Measurements from ENCODE around the gene DDX54.

DDX54 gene, protein sequence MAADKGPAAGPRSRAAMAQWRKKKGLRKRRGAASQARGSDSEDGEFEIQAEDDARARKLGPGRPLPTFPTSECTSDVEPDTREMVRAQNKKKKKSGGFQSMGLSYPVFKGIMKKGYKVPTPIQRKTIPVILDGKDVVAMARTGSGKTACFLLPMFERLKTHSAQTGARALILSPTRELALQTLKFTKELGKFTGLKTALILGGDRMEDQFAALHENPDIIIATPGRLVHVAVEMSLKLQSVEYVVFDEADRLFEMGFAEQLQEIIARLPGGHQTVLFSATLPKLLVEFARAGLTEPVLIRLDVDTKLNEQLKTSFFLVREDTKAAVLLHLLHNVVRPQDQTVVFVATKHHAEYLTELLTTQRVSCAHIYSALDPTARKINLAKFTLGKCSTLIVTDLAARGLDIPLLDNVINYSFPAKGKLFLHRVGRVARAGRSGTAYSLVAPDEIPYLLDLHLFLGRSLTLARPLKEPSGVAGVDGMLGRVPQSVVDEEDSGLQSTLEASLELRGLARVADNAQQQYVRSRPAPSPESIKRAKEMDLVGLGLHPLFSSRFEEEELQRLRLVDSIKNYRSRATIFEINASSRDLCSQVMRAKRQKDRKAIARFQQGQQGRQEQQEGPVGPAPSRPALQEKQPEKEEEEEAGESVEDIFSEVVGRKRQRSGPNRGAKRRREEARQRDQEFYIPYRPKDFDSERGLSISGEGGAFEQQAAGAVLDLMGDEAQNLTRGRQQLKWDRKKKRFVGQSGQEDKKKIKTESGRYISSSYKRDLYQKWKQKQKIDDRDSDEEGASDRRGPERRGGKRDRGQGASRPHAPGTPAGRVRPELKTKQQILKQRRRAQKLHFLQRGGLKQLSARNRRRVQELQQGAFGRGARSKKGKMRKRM

DNA sequence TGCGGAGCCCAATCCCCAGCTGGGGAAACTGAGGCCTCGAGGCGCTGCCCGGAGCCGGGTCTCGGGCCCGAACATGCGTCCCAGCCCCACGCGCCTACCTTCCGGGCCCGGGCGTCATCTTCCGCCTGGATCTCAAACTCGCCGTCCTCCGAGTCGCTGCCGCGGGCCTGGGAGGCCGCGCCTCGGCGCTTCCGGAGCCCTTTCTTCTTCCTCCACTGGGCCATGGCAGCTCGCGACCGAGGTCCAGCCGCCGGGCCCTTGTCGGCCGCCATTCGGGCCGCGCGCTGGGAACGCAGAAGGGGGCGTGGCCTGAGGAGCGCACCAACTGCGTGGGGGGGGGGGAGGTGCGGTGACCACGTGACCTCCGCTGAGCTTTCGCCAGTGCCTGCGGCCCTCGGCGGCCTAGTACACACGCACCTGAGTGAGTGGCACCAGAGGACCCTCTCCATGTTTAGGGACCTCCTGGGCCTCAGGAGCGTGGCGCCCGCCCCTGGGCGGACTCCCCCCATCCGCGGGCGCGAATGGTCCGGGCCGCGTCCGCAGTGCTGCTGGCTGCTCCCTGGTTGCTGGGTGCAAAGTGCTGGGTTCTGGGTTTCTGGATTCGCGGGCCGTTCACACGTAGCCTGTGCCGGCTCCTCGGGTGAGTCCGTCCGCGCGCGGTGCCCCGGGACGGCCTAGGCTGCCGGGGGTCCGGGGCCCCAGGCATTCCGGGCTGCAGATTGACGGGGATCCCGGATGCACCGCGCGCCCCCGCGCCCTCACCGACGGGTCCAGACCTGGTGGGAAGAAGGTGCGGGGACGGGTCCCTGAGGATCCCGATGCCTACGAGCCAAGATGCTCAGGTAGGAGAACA, at the start of gene DDX54, which contains the start of gene RITA1:
DDX54 (minus strand) TSS at position 299 of the 853 bp plus-strand sequence; CDS start at position 272, 27 bp downstream.
RITA1 (plus strand) TSS at position 542 of the 853 bp plus-strand sequence. CDS start 1,026 bp downstream, outside the sequence.
- in situ Hi-C loops (cut with MboI; ENCODE audit: low sequenced_read_pairs): no loop called here

GRCh38 chr12:113234483-113234882, 49.2 kb upstream of the DDX54 start:
- in situ Hi-C loops (cut with MboI; ENCODE audit: low sequenced_read_pairs): no loop called here

- in situ Hi-C loops (cut with MboI; ENCODE audit: low sequenced_read_pairs): no loop called here
Observed at GRCh38 chr12:113233967-113234366, 48.7 kb upstream of the DDX54 start.

DNA sequence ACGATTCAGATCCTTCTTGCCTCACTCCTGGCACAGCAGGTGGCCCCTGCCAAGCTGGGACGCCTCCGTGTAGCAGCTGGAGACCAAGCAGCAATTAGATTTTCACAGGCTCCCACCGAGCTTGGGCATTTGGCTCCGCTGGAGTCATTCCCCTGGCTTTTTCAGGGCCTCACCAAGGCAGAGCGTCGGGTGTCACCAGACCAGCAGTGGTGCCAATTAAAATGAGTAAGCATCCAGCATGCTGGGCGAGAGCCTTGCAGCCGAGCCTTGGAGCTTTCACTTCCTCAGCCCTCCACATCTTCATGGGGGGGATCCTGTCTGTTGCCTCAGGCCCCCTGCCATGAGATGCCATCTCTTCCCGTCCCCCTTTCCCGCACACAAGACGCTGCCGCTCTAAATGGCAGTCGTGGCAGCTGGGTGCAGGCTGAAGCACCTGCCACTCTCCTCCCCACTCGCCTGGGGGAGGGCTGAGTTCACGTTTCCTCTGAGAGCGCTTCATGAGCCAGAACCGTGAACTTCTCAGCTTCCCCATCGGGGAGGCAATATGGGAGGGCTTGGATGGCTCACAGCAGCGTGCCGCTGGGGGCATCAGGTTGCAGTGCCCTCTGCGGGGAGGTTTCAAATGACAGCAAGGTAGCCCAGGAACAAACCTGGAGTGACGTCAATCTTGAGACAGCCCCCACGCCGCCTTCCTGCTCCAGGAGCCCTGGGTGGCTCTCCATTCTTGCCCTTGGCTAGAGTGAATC, 47.7 kb upstream of the DDX54 start:
- in situ Hi-C loops (cut with MboI; ENCODE audit: low sequenced_read_pairs): no loop called here

GRCh38 chr12:113232089-113232839, 47.0 kb upstream of the DDX54 start:
- in situ Hi-C loops (cut with MboI; ENCODE audit: low sequenced_read_pairs): no loop called here

- in situ Hi-C loops (cut with MboI; ENCODE audit: low sequenced_read_pairs): no loop called here
Observed at GRCh38 chr12:113231235-113232088, 46.2 kb upstream of the DDX54 start.

DNA sequence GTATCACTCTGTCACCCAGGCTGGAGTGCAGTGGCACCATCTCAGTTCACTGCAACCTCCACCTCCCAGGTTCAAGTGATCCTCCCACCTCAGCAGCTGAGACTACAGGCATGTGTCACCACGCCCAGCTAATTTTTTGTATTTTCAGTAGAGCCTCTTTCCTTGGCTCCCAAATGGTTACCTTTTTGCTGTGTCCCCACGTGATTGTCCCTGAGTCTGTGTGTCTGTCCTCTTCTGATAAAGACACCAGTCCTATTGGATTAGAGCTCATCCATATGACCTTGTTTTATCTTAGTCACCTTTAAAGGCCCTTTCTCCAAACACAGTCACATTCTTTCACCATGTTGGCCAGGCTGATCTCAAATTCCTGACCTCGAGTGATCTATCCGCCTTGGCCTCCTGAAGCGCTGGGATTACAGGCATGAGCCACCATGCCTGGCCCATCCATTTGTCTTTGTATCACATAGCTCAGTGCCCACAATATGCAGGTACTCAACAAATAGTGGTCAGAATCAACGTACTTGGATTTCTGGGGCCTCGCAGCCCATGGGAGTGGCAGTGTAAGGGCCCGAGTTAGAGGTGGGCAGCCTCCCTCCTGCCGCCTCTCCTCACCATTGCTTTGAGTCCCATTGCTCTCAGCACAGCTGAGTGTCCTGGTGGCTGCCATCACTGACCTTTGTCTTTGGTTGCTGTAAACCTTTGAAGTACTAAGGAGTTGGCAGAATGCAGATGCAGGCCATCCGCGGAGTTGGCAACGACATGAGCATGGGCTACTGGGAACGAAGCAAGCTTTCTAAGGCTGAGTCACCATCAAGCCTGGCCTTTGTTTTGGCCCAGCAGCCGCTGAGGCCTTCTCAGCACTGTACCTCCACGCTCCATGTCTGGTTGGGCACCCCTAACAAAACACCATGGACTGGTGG, 45.3 kb upstream of the DDX54 start:
- in situ Hi-C loops (cut with MboI; ENCODE audit: low sequenced_read_pairs): no loop called here

GRCh38 chr12:113228394-113229028, 43.2 kb upstream of the DDX54 start:
- in situ Hi-C loops (cut with MboI; ENCODE audit: low sequenced_read_pairs): no loop called here

DNA sequence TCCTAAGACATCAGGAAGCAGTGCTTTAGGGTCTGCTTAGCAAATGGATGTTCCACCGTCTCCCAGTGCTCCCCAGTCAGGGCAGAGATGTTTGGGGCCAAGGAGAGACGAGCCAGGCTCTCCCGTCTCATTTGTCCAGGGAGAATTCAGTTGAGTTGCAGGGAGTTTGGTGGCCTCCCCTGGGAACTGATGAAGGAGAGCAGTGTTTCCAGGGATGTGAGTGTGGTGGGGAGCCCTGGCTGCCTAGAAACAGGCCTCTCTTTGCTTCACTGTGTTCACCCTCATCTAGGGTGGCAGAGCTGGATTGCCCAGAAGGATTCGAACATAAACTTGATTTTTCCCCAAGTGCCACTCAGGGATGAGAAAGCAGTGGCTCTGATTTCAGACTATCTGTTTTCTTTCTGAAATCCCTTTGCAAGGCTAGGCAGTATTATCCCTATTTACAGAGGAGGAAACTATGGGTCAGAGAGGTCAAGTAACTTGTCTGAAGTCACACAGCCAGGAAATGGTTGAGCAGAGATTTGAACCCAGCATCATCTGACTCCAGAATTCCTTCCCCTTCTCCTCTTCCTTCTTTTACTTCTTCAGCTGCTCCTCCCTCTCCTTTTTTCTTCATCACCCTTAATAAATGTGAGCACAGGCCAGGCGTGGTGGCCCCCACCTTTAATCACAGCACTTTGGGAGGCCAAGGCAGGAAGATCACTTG, 42.6 kb upstream of the DDX54 start:
- in situ Hi-C loops (cut with MboI; ENCODE audit: low sequenced_read_pairs): no loop called here

- in situ Hi-C loops (cut with MboI; ENCODE audit: low sequenced_read_pairs): no loop called here
Observed at GRCh38 chr12:113226696-113227568, 41.7 kb upstream of the DDX54 start.

- in situ Hi-C loops (cut with MboI; ENCODE audit: low sequenced_read_pairs): no loop called here
Observed at GRCh38 chr12:113224955-113225354, 39.7 kb upstream of the DDX54 start.

- in situ Hi-C loops (cut with MboI; ENCODE audit: low sequenced_read_pairs): no loop called here
Observed at GRCh38 chr12:113222730-113223531, 37.7 kb upstream of the DDX54 start.

DNA sequence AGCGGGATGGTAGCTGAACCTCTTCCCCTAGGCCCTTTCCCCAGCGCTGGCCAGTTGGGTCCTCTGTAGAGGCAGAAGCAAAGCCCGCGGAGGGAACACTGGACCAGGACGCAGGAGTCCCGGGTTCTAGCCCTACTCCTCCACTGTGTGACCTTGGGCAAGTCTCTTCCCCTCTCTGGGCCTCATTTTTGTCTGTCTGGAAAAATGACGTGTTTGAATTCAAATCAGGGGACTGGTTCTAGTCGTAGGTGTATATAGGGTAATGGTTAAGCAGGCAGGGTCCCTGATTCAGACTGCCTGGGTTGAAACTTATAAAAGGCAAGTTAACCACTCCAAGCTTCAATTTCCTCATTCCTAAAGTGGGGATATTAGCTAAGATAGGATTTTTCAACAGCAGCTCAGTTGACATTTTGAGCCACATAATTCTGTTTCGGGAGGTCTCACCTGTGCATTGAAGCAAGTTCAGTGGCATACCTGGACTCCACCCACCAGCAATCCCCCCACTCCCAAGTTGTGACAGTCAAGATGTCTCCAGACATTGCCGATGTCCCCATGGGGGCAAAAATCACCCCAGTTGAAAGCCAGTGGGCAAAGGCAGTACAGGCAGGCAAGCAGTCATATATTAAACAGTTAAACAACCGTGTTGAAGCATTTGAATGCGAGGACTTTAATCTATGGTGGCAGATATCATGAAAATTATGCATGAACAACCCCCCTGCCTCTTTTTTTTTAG, 36.9 kb upstream of the DDX54 start:
- in situ Hi-C loops (cut with MboI; ENCODE audit: low sequenced_read_pairs): no loop called here

Data from HL-60/S4 treated with retinoic acid at 250 ng/mL for 4 days and 3 days (cell line).